H1 (cell line): ENCODE measurements around the gene ERVMER34-1. TPM values are rescaled to one million over a fixed set of nuclear protein-coding genes. Genes with fewer than 3 reads are reported as not detected.

Experiments
- CTCF ChIA-PET: fragments of 300-600 bp; sonication (Branson Sonifier 250); formaldehyde crosslinking; loops from one replicate; lab custom pipeline; 2021; ENCODE audit not compliant: partially characterized antibody; lab: Charles Lee
- POLR2A ChIA-PET: fragments of 300-600 bp; sonication (Branson Sonifier 250); formaldehyde crosslinking; loops from one replicate; lab custom pipeline; 2021; ENCODE audit warnings: inconsistent platforms; ENCODE audit not compliant: partially characterized antibody; lab: Charles Lee
- DNase-seq, 2 experiments: peaks; one replicate each; pipeline versions ENCODE4 v3.0.0 to v3.0.0-alpha.2; 2010 to 2022; ENCODE audit warnings: low spot score in 2 of 2, low read depth in 1 of 2, mixed read lengths in 1 of 2
- FAIRE-seq: peaks from 2 replicates; lab custom pipeline; 2011; peaks lifted over from hg19 to GRCh38; lab: Jason Lieb, UNC
- H2AFZ ChIP-seq: 2 replicates; pipeline ENCODE4 v1.8.1; 2012; ENCODE audit warnings: low read length, inconsistent platforms
- H2AK5ac ChIP-seq: 2 replicates; pipeline ENCODE4 v1.6.1; 2013; ENCODE audit warnings: low read depth, low read length
- H2BK120ac ChIP-seq: replicated peaks from 2 replicates; pipeline ENCODE3; 2013; ENCODE audit warnings: low read depth, low read length, inconsistent platforms
- H2BK12ac ChIP-seq: 2 replicates; pipeline ENCODE4 v1.6.1; 2013; ENCODE audit warnings: low read depth, low read length
- H2BK15ac ChIP-seq: 2 replicates; pipeline ENCODE4 v1.6.1; 2013; ENCODE audit warnings: low read length
- H2BK20ac ChIP-seq: 2 replicates; pipeline ENCODE4 v1.6.1; 2013; ENCODE audit warnings: low read length
- H2BK5ac ChIP-seq: 2 replicates; pipeline ENCODE4 v1.6.1; 2013; ENCODE audit warnings: low read depth, low read length
- H3K14ac ChIP-seq: 2 replicates; pipeline ENCODE4 v1.6.1; 2013; ENCODE audit warnings: inconsistent platforms; ENCODE audit not compliant: insufficient read length
- H3K18ac ChIP-seq: 2 replicates; pipeline ENCODE4 v1.6.1; 2013; ENCODE audit warnings: low read length; ENCODE audit errors: extremely low read depth
- H3K23ac ChIP-seq: 2 replicates; pipeline ENCODE4 v1.6.1; 2013; ENCODE audit warnings: inconsistent platforms; ENCODE audit not compliant: insufficient read length
- H3K23me2 ChIP-seq: 2 replicates; pipeline ENCODE4 v1.6.1; 2013; ENCODE audit warnings: low read depth, low read length
- H3K27ac ChIP-seq: 2 replicates; pipeline ENCODE4 v1.6.1; 2011; ENCODE audit warnings: low read depth, low read length, inconsistent platforms
- H3K27me3 ChIP-seq, 4 experiments: replicated peaks in 1 of 4; 1 replicate in 1 of 4; 2 replicates in 3 of 4; pipeline versions ENCODE4 v1.6.1 to v1.8.1; 2011 to 2013; ENCODE audit warnings: low read length in 3 of 4, mild to moderate bottlenecking in 3 of 4, inconsistent platforms in 2 of 4, mixed read lengths in 2 of 4, moderate library complexity in 1 of 4; ENCODE audit not compliant: control insufficient read depth in 3 of 4, insufficient read depth in 3 of 4; ENCODE audit errors: extremely low read depth in 1 of 4
- H3K36me3 ChIP-seq, 4 experiments: 2 replicates each; pipeline versions ENCODE4 v1.6.1 to v1.8.1; 2011 to 2013; ENCODE audit warnings: mild to moderate bottlenecking in 4 of 4, low read length in 3 of 4, moderate library complexity in 2 of 4, control low read depth in 1 of 4, inconsistent platforms in 1 of 4; ENCODE audit not compliant: insufficient read depth in 4 of 4, control insufficient read depth in 2 of 4
- H3K4ac ChIP-seq: replicated peaks from 2 replicates; pipeline ENCODE3; 2013; ENCODE audit warnings: low read length, low read depth, mixed read lengths, inconsistent platforms; ENCODE audit not compliant: insufficient read length
- H3K4me1 ChIP-seq, 4 experiments: replicated peaks in 1 of 4; 1 replicate in 1 of 4; 2 replicates in 3 of 4; pipeline versions ENCODE4 v1.6.1 to v1.8.1; 2011 to 2013; ENCODE audit warnings: low read length in 3 of 4, inconsistent platforms in 2 of 4, mixed read lengths in 1 of 4; ENCODE audit not compliant: insufficient read depth in 4 of 4, control insufficient read depth in 3 of 4
- H3K4me2 ChIP-seq, 2 experiments: 2 replicates each; pipeline versions ENCODE4 v1.6.1 to v1.8.1; 2011 to 2013; ENCODE audit warnings: low read depth in 2 of 2, low read length in 2 of 2, control low read depth in 1 of 2, inconsistent platforms in 1 of 2, mild to moderate bottlenecking in 1 of 2; ENCODE audit not compliant: insufficient read depth in 1 of 2
- H3K4me3 ChIP-seq, 4 experiments: fragments of 200-600, 300-600 bp in 1 of 4; sonication (generic), shearing (Covaris generic), sonication (Bioruptor Twin) in 1 of 4; 2 replicates each; pipeline versions ENCODE4 v1.5.1 to v1.8.1; 2011 to 2016; ENCODE audit warnings: low read length in 4 of 4, low read depth in 3 of 4, control low read depth in 2 of 4, inconsistent platforms in 2 of 4, mild to moderate bottlenecking in 2 of 4, mixed read lengths in 1 of 4, moderate library complexity in 1 of 4; ENCODE audit not compliant: insufficient read depth in 2 of 4; ENCODE audit errors: extremely low read depth in 1 of 4
- H3K56ac ChIP-seq: replicated peaks from 2 replicates; pipeline ENCODE3; 2013; ENCODE audit warnings: low read depth, mild to moderate bottlenecking, mixed read lengths, low read length, inconsistent platforms; ENCODE audit not compliant: insufficient read length
- H3K79me1 ChIP-seq: 2 replicates; pipeline ENCODE4 v1.6.1; 2013; ENCODE audit warnings: low read depth, low read length, control low read depth
- H3K79me2 ChIP-seq, 2 experiments: 2 replicates each; pipeline versions ENCODE4 v1.6.1 to v1.8.1; 2012 to 2013; ENCODE audit warnings: low read length in 2 of 2, mild to moderate bottlenecking in 2 of 2, inconsistent platforms in 1 of 2; ENCODE audit not compliant: insufficient read depth in 2 of 2, control insufficient read depth in 1 of 2
- H3K9ac ChIP-seq, 4 experiments: replicated peaks in 1 of 4; 1 replicate in 1 of 4; 2 replicates in 3 of 4; pipeline versions ENCODE4 v1.6.1 to v1.8.1; 2011 to 2013; ENCODE audit warnings: low read depth in 3 of 4, low read length in 3 of 4, control low read depth in 2 of 4, mild to moderate bottlenecking in 2 of 4, moderate library complexity in 2 of 4, inconsistent platforms in 1 of 4; ENCODE audit errors: extremely low read depth in 1 of 4
- H3K9me3 ChIP-seq, 2 experiments: 2 replicates each; pipeline versions ENCODE4 v1.6.1 to v1.8.1; 2012 to 2013; ENCODE audit warnings: mild to moderate bottlenecking in 2 of 2, moderate library complexity in 2 of 2, control low read depth in 1 of 2, inconsistent platforms in 1 of 2, low read depth in 1 of 2, low read length in 1 of 2, mixed read lengths in 1 of 2; ENCODE audit not compliant: insufficient read depth in 2 of 2
- H4K20me1 ChIP-seq, 2 experiments: replicated peaks in 1 of 2; 2 replicates each; pipeline versions ENCODE3 to v1.8.1; 2011 to 2013; ENCODE audit warnings: inconsistent platforms in 2 of 2, low read length in 2 of 2, mild to moderate bottlenecking in 1 of 2; ENCODE audit not compliant: insufficient read depth in 2 of 2, control insufficient read depth in 1 of 2
- H4K5ac ChIP-seq: 2 replicates; pipeline ENCODE4 v1.6.1; 2013; ENCODE audit warnings: low read length, low read depth, mixed read lengths, inconsistent platforms; ENCODE audit not compliant: insufficient read length
- H4K8ac ChIP-seq: 2 replicates; pipeline ENCODE4 v1.8.0; 2013; ENCODE audit warnings: mild to moderate bottlenecking, moderate library complexity, low read length, inconsistent platforms; ENCODE audit not compliant: insufficient read depth; ENCODE audit errors: extremely low read depth
- H4K91ac ChIP-seq: replicated peaks from 2 replicates; pipeline ENCODE3; 2013; ENCODE audit warnings: low read length, mixed read lengths, inconsistent platforms; ENCODE audit not compliant: insufficient read length
- CBX5 ChIP-seq: fragments of 300-800, 300-1000 bp; sonication (generic); IDR thresholded peaks from 2 replicates; pipeline ENCODE4 v1.7.1; 2016; ENCODE audit warnings: antibody characterized with exemption, low read length, low read depth
- CBX8 ChIP-seq: fragments of 300-800, 300-1000 bp; sonication (generic); IDR thresholded peaks from 2 replicates; pipeline ENCODE4 v1.7.1; 2016; ENCODE audit warnings: low read depth, low read length, borderline replicate concordance
- CEBPB ChIP-seq: IDR thresholded peaks from 2 replicates; pipeline ENCODE4 v1.6.1; 2012; ENCODE audit warnings: low read depth, low read length
- CREB1 ChIP-seq: IDR thresholded peaks from 2 replicates; pipeline ENCODE4 v1.6.1; 2012; ENCODE audit warnings: inconsistent platforms
- EP300 ChIP-seq, 2 experiments: IDR thresholded peaks; 1 replicate in 1 of 2; 2 replicates in 1 of 2; pipeline ENCODE4 v1.6.1; 2011 to 2012; ENCODE audit warnings: low read depth in 2 of 2, low read length in 2 of 2, mild to moderate bottlenecking in 2 of 2, borderline replicate concordance in 1 of 2, inconsistent platforms in 1 of 2, moderate library complexity in 1 of 2
- HDAC2 ChIP-seq, 2 experiments: fragments of 300-600 bp in 1 of 2; sonication (generic) in 1 of 2; IDR thresholded peaks; 2 replicates each; pipeline ENCODE4 v1.6.1; 2011 to 2012; ENCODE audit warnings: low read depth in 2 of 2, low read length in 2 of 2, mild to moderate bottlenecking in 2 of 2, moderate library complexity in 2 of 2, borderline replicate concordance in 1 of 2, inconsistent platforms in 1 of 2
- JUND ChIP-seq: IDR thresholded peaks from 2 replicates; pipeline ENCODE4 v1.6.1; 2011; ENCODE audit warnings: mild to moderate bottlenecking, improper control_type of control experiment, low read length
- POLR2AphosphoS5 ChIP-seq: IDR thresholded peaks from 2 replicates; pipeline ENCODE4 v1.6.1; 2011; ENCODE audit warnings: low read depth, low read length
- RBBP5 ChIP-seq: IDR thresholded peaks from 2 replicates; pipeline ENCODE4 v1.7.1; 2012; ENCODE audit warnings: low read depth, mild to moderate bottlenecking, inconsistent platforms, low read length, moderate library complexity, borderline replicate concordance
- TAF1 ChIP-seq: IDR thresholded peaks from 2 replicates; pipeline ENCODE4 v1.6.1; 2011; ENCODE audit warnings: mild to moderate bottlenecking, low read depth, low read length
- TCF12 ChIP-seq: IDR thresholded peaks from 2 replicates; pipeline ENCODE4 v1.6.1; 2011; ENCODE audit warnings: low read depth, mild to moderate bottlenecking, low read length
- WGBS, 2 experiments: shearing (Covaris generic) in 1 of 2; methylation state at CpG; one replicate each; pipeline versions ENCODE4 v1.1.6 to v1.1.7; 2013 to 2015; ENCODE audit warnings: low lambda C conversion rate in 2 of 2, mixed read lengths in 2 of 2, inconsistent platforms in 1 of 2, low coverage in 1 of 2, missing lambda C conversion rate in 1 of 2; ENCODE audit not compliant: insufficient replicate concordance in 2 of 2, insufficient coverage in 1 of 2, insufficient read length in 1 of 2; ENCODE audit errors: extremely low coverage in 1 of 2, missing lambda C conversion rate in 1 of 2; 5-methylcytosine and 5-hydroxymethylcytosine counted together
- polyA plus RNA-seq, 7 experiments: library from polyadenylated mRNA; depleted of rRNA in 3 of 7; stranded (reverse) in 5 of 7; unstranded in 2 of 7; fragments of >200 nt in 5 of 7; fragments of 200-250 nt in 2 of 7; gene quantifications; 1 replicate in 5 of 7; 2 replicates in 1 of 7; 4 replicates in 1 of 7; pipeline versions ENCODE4 v1.2.1 to v1.2.3, GENCODE V29; 2011 to 2013; ENCODE audit warnings: missing spikeins in 2 of 7, mixed read lengths in 2 of 7
- total RNA-seq: library from RNA; stranded (reverse); fragmentation: NEBNext Ultra II Directional; extraction: Animal tissue kit (Norgen Biotek cat#: 25700); gene quantifications from 2 replicates; pipeline ENCODE4 v1.2.1, GENCODE V29; 2021

Gene ERVMER34-1
- total and polyA plus RNA-seq, 2 of the 8 experiments (the other 6 are each of a cell fraction or from before 2014, with no cell fraction given), result 14.2 to 34.3 TPM

DNA sequence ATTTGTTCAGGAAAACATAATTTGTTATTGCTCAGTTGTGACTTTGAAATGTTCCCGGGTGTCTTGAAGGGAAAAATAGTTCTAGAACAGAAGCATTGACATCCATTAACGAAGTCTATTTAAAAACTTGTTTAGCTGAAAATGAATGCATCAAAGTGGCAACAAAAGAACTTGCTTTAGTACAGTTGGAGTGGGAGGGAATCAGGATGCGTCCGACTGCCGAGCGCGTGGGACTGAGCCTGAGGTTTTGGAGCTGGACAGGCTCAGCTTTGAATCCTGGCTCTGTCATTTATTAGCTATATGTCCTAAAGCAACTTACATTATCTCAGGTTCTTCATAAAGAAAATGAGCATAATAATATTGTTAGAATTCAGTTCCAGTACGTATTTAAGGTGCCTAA lies 9.0 kb upstream of the ERVMER34-1 start:
- Histone ChIP-seq H2BK15ac (no peak overlapping the region), H3K14ac (no peak overlapping the region), H4K8ac (no peak overlapping the region), H3K9ac (no peak overlapping the region), H3K4me3 (no peak overlapping the region), H3K18ac (no peak overlapping the region), H2BK5ac (no peak overlapping the region), H3K56ac (no peak overlapping the region), H3K23me2 (no peaks in the 10 kb centered on the region), H3K4me1 (no peaks in the 10 kb centered on the region), H2BK12ac (no peak overlapping the region), H3K4me2 (no peak overlapping the region), H3K23ac (no peak overlapping the region), H3K27ac (no peak overlapping the region), H3K4ac (no peak overlapping the region), H2AFZ (no peak overlapping the region), H3K79me1 (no peaks in the 10 kb centered on the region), H3K36me3 (no peaks in the 10 kb centered on the region), H4K20me1 (no peaks in the 10 kb centered on the region), H3K79me2 (no peaks in the 10 kb centered on the region), H4K91ac (no peak overlapping the region), H2BK20ac (no peak overlapping the region), H3K9me3 (no peaks in the 10 kb centered on the region), H2BK120ac (no peak overlapping the region), H3K27me3 (no peaks in the 10 kb centered on the region), H4K5ac (no peak overlapping the region), H2AK5ac (no peak overlapping the region)
- CTCF ChIA-PET, result interaction anchor here (1.0 kb wide), 1 partner anchor 173 kb away, joined by 4 read pairs; no protein-coding TSS in a partner anchor
- 90% methylated on average over 8 of the region's 8 CpGs; no CpG with 5 or more reads in 1 of the 2 experiments for WGBS, 2 experiments
- no peak for TF ChIP-seq TAF1
- TF ChIP-seq CEBPB, result no peak
- TF ChIP-seq CBX5, result no peak
- no peak for TF ChIP-seq CBX8
- no peak for TF ChIP-seq CREB1
- TF ChIP-seq EP300 (IDR thresholded peaks at IDR 0.05; ENCODE audit: borderline replicate concordance in 1 of 2, low read depth in 2 of 2, low read length in 2 of 2), result no peak
- TF ChIP-seq POLR2AphosphoS5, result no peak
- TF ChIP-seq TCF12, result no peak
- TF ChIP-seq HDAC2 (IDR thresholded peaks at IDR 0.05; ENCODE audit: borderline replicate concordance in 1 of 2, low read depth in 2 of 2, low read length in 2 of 2), result no peak
- no peak for TF ChIP-seq JUND
- no peak for TF ChIP-seq RBBP5
- FAIRE-seq, result no peak
- POLR2A ChIA-PET, result interaction anchor here (1.1 to 1.2 kb wide), 2 partner anchors 38 to 101 kb away, joined by 3 read pairs; partner anchors contain the start of gene RASL11B
- DNase-seq, result no peak
